ENCODE measurements around the gene CASQ1.
A peak's percentile ranks its signal among the peaks of the same experiment; 100 is the strongest.

Gene CASQ1

GRCh38 chr1:160193091-160193819, 2.9 kb downstream of the CASQ1 start:
- ChIA-PET CTCF (interaction anchor here (0.5 to 7.2 kb wide), 67 partner anchors 10 to 432 kb away, joined by 3 to 134 read pairs (median 5); partner anchors contain the start of genes DCAF8, IGSF8, PEA15 and PEX19), POLR2A (no interaction called here)
- TF ChIP-seq, protein P1, sequence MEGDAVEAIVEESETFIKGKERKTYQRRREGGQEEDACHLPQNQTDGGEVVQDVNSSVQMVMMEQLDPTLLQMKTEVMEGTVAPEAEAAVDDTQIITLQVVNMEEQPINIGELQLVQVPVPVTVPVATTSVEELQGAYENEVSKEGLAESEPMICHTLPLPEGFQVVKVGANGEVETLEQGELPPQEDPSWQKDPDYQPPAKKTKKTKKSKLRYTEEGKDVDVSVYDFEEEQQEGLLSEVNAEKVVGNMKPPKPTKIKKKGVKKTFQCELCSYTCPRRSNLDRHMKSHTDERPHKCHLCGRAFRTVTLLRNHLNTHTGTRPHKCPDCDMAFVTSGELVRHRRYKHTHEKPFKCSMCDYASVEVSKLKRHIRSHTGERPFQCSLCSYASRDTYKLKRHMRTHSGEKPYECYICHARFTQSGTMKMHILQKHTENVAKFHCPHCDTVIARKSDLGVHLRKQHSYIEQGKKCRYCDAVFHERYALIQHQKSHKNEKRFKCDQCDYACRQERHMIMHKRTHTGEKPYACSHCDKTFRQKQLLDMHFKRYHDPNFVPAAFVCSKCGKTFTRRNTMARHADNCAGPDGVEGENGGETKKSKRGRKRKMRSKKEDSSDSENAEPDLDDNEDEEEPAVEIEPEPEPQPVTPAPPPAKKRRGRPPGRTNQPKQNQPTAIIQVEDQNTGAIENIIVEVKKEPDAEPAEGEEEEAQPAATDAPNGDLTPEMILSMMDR (IDR thresholded peaks at IDR 0.05; ENCODE audit: control extremely low read depth, extremely low read depth, low read depth, missing control alignments): peak; percentile 98
- peak; percentile 79 for DNase-seq (ENCODE audit: extremely low spot score)

DNA sequence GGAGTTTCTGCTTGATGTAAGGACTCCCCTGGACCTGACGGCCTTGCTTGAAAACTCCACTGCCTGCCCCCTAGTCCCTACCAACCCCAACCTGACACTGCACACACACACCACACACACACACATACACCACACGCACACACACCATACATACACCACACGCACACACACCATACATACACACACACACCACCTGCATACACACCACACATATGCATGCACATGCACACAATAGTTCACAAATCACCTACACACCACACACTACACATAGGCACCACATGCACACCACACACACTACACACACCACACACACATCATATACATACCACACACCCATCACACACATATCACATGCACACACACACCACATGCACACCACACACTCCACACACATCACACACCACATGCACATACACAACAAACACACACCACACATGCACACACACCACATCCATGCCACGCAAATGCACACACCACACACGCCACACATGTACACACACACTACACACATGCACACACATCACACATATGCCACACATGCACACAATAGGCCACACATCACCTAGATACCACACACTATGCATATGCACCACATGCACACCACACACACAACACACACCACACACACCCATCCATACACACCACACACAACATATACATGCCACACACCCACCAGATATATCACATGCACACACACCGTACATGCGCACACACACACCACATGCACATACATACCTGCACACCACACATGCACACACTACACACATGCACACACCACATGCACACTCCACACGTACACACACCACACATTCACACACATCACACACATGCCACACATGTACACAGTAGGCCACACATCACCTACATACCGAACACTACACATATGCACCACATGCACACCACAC, 3.7 kb downstream of the CASQ1 start:
- TF ChIP-seq, protein P1 (IDR thresholded peaks at IDR 0.05; ENCODE audit: control extremely low read depth, extremely low read depth, low read depth, missing control alignments): no peak
- POLR2A ChIA-PET: no interaction called here
- CTCF ChIA-PET: interaction anchor here (0.5 to 7.2 kb wide), 67 partner anchors 11 to 431 kb away, joined by 3 to 134 read pairs (median 5); partner anchors contain the start of genes DCAF8, IGSF8, PEA15 and PEX19
- DNase-seq (ENCODE audit: extremely low spot score): no peak

- TF ChIP-seq, protein P1 (IDR thresholded peaks at IDR 0.05; ENCODE audit: control extremely low read depth, extremely low read depth, low read depth, missing control alignments): no peak
- ChIA-PET CTCF (interaction anchor here (1.4 to 2.7 kb wide), 3 partner anchors 57 to 424 kb away, joined by 4 to 14 read pairs (median 11); no protein-coding TSS in a partner anchor), POLR2A (no interaction called here)
- no peak for DNase-seq (ENCODE audit: extremely low spot score)
Observed at GRCh38 chr1:160194737-160195059, 4.3 kb downstream of the CASQ1 start.

GRCh38 chr1:160196143-160196542, 5.8 kb downstream of the CASQ1 start:
- ChIA-PET POLR2A (no interaction called here), CTCF (interaction anchor here (1.0 to 2.7 kb wide), 7 partner anchors 9 to 422 kb away, joined by 3 to 14 read pairs (median 4); no protein-coding TSS in a partner anchor)
- DNase-seq (ENCODE audit: extremely low spot score): no peak
- TF ChIP-seq, protein P1 (IDR thresholded peaks at IDR 0.05; ENCODE audit: control extremely low read depth, extremely low read depth, low read depth, missing control alignments): no peak

GRCh38 chr1:160197231-160197630, 6.9 kb downstream of the CASQ1 start:
- POLR2A ChIA-PET: no interaction called here
- DNase-seq (ENCODE audit: extremely low spot score): no peak
- CTCF ChIA-PET: interaction anchor here (2.0 to 2.9 kb wide), 3 partner anchors 29 to 95 kb away, joined by 5 to 15 read pairs (median 14); no protein-coding TSS in a partner anchor
- TF ChIP-seq, protein P1 (IDR thresholded peaks at IDR 0.05; ENCODE audit: control extremely low read depth, extremely low read depth, low read depth, missing control alignments): no peak

DNA sequence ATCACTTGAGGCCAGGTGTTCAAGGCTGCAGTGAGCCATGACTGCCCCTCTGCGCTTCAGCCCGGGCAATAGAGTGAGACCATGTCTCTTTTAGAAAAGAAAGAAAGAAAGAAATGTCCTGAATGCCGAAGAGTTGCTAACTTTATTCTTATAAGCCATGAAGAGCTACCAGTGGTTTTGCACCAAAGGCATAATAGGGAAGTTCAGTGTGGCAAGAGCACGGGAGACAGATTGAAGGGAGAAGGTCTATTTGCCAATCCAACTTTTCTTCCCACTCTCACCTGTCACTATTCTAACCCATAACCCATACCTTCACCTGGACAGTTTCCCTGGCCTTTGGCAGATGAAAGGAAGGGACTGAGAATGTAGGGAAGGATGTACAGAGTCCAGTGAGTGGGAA, 10.4 kb downstream of the CASQ1 start:
- DNase-seq (ENCODE audit: extremely low spot score): no peak
- TF ChIP-seq, protein P1 (IDR thresholded peaks at IDR 0.05; ENCODE audit: control extremely low read depth, extremely low read depth, low read depth, missing control alignments): no peak
- ChIA-PET POLR2A (no interaction called here), CTCF (interaction anchor here (1.1 to 12.2 kb wide), 7 partner anchors 10 to 176 kb away, joined by 3 to 134 read pairs (median 17); partner anchors contain the start of gene CASQ1)
